ENCODE measurements around the gene SP2.

Gene SP2

DNA sequence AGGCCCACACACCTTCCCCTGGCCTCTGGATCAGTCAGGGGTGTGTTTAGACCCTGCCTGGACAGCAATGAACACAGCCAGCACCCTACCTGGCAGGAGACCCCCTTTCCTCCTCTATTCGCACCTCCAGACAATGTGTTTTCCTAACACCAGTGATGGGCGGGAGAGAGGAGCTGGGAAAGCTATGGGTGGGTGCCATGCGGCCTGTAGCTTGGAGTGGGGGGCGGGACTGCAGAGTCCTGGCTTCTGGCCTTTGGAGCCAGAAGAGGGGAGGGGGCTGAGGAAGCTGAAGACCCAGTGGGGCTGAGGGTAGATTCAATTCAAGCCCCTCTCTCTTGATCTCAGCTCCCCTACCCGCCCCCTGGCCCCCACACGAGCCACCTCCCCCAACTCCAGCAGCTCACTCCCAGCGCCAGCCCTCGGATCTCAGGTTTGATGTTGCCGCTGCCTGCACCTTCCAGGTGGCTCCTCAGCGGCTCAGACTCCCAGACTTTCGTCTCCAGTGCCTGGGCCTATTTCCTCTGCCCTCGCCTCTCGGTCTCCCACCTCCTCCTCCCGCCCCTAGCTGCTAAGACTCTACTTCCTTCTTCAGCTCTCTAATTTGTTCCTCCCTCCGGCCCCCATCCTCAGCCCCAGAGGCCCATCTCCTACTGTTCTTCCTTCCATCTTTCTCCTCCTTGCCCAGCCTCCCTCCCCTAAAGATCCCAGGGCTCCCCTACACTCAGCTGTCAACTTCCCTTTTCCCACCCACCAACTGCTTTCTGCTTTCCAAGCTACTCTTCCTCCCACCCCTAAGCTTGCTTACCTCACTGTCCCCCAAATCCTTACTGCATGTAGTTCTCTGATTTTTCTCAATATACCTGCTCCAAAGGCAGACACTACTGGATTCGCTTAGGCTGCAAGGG is 38.2 kb upstream of the SP2 start:
- TF ChIP-seq GATA1 (IDR thresholded peaks at IDR 0.05; ENCODE audit: low read depth, low read length) = no peak
- DNase-seq = no peak

DNA sequence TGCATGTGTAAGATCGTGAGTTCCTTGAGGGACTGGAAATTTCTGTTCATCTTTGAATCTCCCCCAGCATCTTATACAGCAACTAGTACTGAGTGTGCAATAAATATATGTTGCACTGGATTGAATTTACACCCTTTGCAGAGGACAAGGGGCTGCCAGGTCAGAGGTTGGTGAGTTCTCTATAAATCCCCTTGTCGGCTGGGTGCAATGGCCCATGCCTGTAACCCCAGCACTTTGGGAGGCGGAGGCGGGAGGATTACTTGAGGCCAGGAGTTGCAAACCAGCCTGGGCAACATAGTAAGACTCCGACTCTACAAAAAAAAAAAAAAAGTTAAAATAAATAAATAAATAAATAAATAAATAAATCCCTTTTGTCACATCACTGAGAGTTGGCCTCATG is 35.6 kb upstream of the SP2 start:
- no peak for TF ChIP-seq GATA1 (IDR thresholded peaks at IDR 0.05; ENCODE audit: low read depth, low read length)
- no peak for TF ChIP-seq POLR2A (IDR thresholded peaks at IDR 0.05; ENCODE audit: low read length)
- DNase-seq = no peak

- TF ChIP-seq GATA1 (IDR thresholded peaks at IDR 0.05; ENCODE audit: low read depth, low read length) = no peak
- TF ChIP-seq POLR2A (IDR thresholded peaks at IDR 0.05; ENCODE audit: low read length) = no peak
- peak in 1 of 2 experiments; percentile 40 for DNase-seq
Measured at GRCh38 chr17:47862621-47863440, 33.2 kb upstream of the SP2 start.

DNA sequence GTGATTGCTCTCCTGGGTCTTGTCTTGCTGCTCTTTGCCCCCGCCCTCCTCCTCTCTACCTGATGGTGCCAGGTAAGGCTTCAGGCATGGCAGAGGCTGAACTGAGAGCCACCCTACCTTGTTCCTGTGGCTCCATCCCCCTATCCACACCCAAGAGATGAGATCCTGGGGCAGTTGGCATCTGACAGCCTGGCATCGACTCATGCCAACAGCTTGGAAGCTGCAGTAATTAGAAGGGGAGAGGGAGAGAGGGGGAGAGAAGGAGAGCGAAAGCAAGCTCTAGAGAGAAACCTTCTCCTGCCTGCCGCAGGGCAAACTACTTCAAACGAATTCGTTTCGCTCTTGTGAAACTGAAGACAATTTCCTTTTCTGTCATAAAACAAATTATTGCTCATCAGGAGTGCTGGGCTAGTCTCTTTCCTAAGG is 31.2 kb upstream of the SP2 start:
- DNase-seq = no peak
- TF ChIP-seq POLR2A (IDR thresholded peaks at IDR 0.05; ENCODE audit: low read length) (no peak), GATA1 (IDR thresholded peaks at IDR 0.05; ENCODE audit: low read depth, low read length) (no peak)

GRCh38 chr17:47866941-47867340 is 29.1 kb upstream of the SP2 start:
- peak; percentile 88 to 91 for DNase-seq
- TF ChIP-seq POLR2A (IDR thresholded peaks at IDR 0.05; ENCODE audit: low read length) = no peak
- no peak for TF ChIP-seq GATA1 (IDR thresholded peaks at IDR 0.05; ENCODE audit: low read depth, low read length)

DNA sequence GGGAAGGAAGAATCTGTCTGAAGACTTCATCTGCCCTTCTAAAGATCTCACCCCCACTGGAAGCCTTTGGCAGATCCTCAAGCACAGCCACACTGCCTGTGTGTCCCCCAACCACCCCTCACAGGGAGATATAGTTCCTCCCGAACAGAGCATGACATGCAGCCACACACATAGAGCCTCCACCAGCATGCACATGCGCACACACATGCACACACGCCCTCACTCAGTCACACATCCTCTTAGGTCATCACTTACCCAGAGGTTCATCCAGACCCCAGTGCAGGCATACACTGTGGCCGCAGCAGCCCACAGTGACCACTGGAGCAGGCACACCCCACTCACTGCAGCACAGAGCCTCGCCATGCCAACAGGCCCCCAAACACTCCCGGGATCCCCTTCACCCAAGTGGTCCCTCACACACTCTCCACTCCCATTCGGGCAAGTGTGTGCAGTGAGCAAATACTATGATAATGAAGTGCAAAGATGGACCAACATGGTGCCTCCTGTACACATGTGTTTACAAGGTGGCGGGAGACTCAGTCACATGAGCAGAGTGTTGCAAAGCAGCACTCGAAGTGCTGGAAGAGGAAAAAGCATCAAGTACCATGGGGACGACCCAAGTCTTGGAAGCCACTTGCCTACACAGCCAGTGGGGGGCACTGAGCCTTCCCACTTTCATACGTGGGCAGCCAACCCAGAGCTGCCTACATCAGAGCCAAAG is 28.1 kb upstream of the SP2 start:
- DNase-seq = peak; percentile 17 to 29
- TF ChIP-seq POLR2A (IDR thresholded peaks at IDR 0.05; ENCODE audit: low read length) (no peak), GATA1 (IDR thresholded peaks at IDR 0.05; ENCODE audit: low read depth, low read length) (no peak)

DNA sequence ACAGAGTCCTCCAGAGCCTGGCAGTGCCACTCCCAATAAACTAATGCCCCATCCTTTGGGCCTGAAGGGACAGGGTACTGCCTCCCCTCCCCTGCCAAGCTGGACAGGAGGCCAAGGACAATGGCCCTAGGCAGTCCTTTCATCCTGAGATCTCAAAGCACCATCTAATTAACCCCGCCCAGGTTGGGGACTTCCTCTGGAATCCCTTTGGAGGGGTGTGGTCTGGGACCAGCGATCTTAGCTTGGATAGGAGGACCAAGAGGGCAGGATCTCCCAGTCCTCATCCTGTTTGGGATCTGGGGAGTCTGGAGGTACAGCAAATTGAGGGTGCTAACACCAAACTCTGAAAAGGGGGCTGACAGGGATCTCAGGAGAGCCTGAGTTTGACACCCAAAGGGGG is 26.9 kb upstream of the SP2 start:
- no peak for DNase-seq
- TF ChIP-seq POLR2A (IDR thresholded peaks at IDR 0.05; ENCODE audit: low read length) = no peak
- no peak for TF ChIP-seq GATA1 (IDR thresholded peaks at IDR 0.05; ENCODE audit: low read depth, low read length)

- no peak for TF ChIP-seq GATA1 (IDR thresholded peaks at IDR 0.05; ENCODE audit: low read depth, low read length)
- TF ChIP-seq POLR2A (IDR thresholded peaks at IDR 0.05; ENCODE audit: low read length) = no peak
- DNase-seq = no peak
Measured at GRCh38 chr17:47870056-47870455, 26.0 kb upstream of the SP2 start.

DNA sequence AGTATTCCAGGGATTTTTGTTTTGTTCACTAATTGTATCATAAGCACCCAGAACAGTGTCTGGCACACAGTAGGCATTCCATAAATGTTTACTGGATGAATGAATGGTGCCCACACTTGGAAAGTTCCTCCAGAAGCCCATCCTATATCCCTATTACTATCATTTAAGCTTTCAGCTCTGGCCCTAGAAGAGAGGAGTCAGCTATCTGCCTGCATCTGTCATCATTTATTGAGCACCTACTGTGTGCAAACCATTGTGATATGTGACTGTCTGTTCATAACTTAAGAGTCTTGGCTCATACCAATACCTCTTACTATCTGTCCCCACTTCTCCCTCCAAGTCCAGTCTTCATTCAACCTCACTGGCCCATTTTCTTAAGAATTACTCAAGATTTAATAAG is 25.0 kb upstream of the SP2 start:
- DNase-seq = no peak

DNA sequence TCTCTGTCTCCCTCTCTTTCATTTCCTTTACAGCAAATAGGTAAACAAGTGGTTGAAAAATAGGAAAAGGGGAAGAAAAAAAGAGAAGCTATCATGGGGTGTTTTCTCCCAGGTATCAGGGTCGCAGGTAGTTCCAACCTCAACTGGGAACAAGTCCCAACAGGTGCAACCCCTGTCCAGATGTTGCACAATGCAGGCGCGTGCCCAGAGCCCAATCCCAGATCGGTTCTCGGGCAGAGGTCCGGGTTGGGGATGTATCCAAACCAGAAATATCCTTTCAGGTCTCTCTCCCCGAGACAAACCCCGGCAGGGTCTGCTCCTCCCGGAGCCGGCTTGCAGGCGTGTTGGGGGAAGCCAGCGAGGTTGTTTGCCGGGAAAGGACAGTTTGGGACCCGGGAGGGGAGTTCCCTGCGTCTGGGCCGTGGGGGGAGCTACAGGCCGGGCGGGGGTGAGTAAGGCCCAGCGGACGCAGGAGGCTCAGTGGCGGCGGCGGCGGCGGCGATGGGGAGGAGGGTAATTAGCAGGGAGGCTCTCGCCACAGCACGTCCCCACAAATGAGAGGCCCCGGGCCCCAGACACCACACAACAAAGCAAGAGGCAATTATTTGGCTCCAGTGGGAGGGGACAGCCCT is 23.9 kb upstream of the SP2 start:
- TF ChIP-seq POLR2A (IDR thresholded peaks at IDR 0.05; ENCODE audit: low read length) = no peak
- TF ChIP-seq GATA1 (IDR thresholded peaks at IDR 0.05; ENCODE audit: low read depth, low read length) = no peak
- DNase-seq = no peak

More for the DNA sequence above, 25.0 kb upstream of the SP2 start:
- TF ChIP-seq GATA1 (IDR thresholded peaks at IDR 0.05; ENCODE audit: low read depth, low read length) (no peak), POLR2A (IDR thresholded peaks at IDR 0.05; ENCODE audit: low read length) (no peak)

GRCh38 chr17:47872651-47873161 is 23.3 kb upstream of the SP2 start:
- DNase-seq = no peak
- no peak for TF ChIP-seq POLR2A (IDR thresholded peaks at IDR 0.05; ENCODE audit: low read length)
- TF ChIP-seq GATA1 (IDR thresholded peaks at IDR 0.05; ENCODE audit: low read depth, low read length) = no peak

- no peak for TF ChIP-seq GATA1 (IDR thresholded peaks at IDR 0.05; ENCODE audit: low read depth, low read length)
- no peak for TF ChIP-seq POLR2A (IDR thresholded peaks at IDR 0.05; ENCODE audit: low read length)
- DNase-seq = no peak
Measured at GRCh38 chr17:47873200-47874090, 22.6 kb upstream of the SP2 start.
